ENCODE measurements around the gene DNAJC21.
A peak's percentile ranks its signal among the peaks of the same experiment; 100 is the strongest.
"Not testable (repeated sequence)": the region's sequence is repeated elsewhere in the genome, so short reads cannot be mapped to it uniquely, and the experiment has no call there.

DNAJC21 gene

GRCh38 chr5:34923694-34924461 is 5.5 kb upstream of the DNAJC21 start:
- DNase-seq = peak; percentile 79

GRCh38 chr5:34924462-34924765 is 4.9 kb upstream of the DNAJC21 start:
- peak; percentile 50 for DNase-seq

- DNase-seq = no peak
These were observed 3.0 kb upstream of the DNAJC21 start for GRCh38 chr5:34926318-34926888.

- peak; percentile 11 for DNase-seq
These were observed 1.6 kb upstream of the DNAJC21 start for GRCh38 chr5:34927785-34928184.

GRCh38 chr5:34928267-34928666 is 1.1 kb upstream of the DNAJC21 start:
- no peak for DNase-seq

- DNase-seq = peak; percentile 92
These were observed 532 bp downstream of the DNAJC21 start for GRCh38 chr5:34929720-34930461.

- peak; percentile 49 for DNase-seq
These were observed 1.1 kb downstream of the DNAJC21 start for GRCh38 chr5:34930462-34930844.

- DNase-seq = no peak
These were observed 1.5 kb downstream of the DNAJC21 start for GRCh38 chr5:34930870-34931269.

GRCh38 chr5:34932947-34933346 is 3.6 kb downstream of the DNAJC21 start:
- DNase-seq = no peak

GRCh38 chr5:34941936-34942335 is 12.6 kb downstream of the DNAJC21 start:
- DNase-seq = no peak

GRCh38 chr5:34944044-34944443 is 14.7 kb downstream of the DNAJC21 start:
- DNase-seq = no peak

- DNase-seq = no peak
These were observed 15.2 kb downstream of the DNAJC21 start for GRCh38 chr5:34944460-34945047.

- DNase-seq = no peak
These were observed 28.0 kb downstream of the DNAJC21 start for GRCh38 chr5:34957321-34957720.

- peak; percentile 62 for DNase-seq
These were observed 28.7 kb downstream of the DNAJC21 start for GRCh38 chr5:34957857-34958690.

GRCh38 chr5:34959323-34959722 is 30.0 kb downstream of the DNAJC21 start:
- DNase-seq = no peak

GRCh38 chr5:34967540-34967939 is 38.2 kb downstream of the DNAJC21 start:
- no peak for DNase-seq

GRCh38 chr5:34968258-34968657 is 38.9 kb downstream of the DNAJC21 start:
- no peak for DNase-seq

GRCh38 chr5:34970552-34970951 is 41.2 kb downstream of the DNAJC21 start:
- DNase-seq = no peak

GRCh38 chr5:34971655-34972054 is 42.3 kb downstream of the DNAJC21 start:
- not testable (repeated sequence) for DNase-seq

- DNase-seq = no peak
These were observed 47.0 kb downstream of the DNAJC21 start for GRCh38 chr5:34976347-34976746.

GRCh38 chr5:34977934-34978613 is 48.7 kb downstream of the DNAJC21 start:
- DNase-seq = no peak

GRCh38 chr5:34978681-34979080 is 49.3 kb downstream of the DNAJC21 start:
- DNase-seq = no peak

Data from DMS53 (cell line).